Bronchial epithelial cell (primary cell): ENCODE measurements around the gene KDM4C. TPM values are rescaled to one million over a fixed set of nuclear protein-coding genes. Genes with fewer than 3 reads are reported as not detected.
A peak's percentile ranks its signal among the peaks of the same experiment; 100 is the strongest.
"Not testable (repeated sequence)": the region's sequence is repeated elsewhere in the genome, so short reads cannot be mapped to it uniquely, and the experiment has no call there.

ENCODE experiments used
- DNase-seq: peaks from one replicate; pipeline ENCODE4 v3.0.0-alpha.2; 2010; ENCODE audit warnings: low read depth
- FAIRE-seq: peaks from 2 replicates; lab custom pipeline; 2011; peaks lifted over from hg19 to GRCh38; lab: Jason Lieb, UNC
- H3K27me3 ChIP-seq: 2 replicates; pipeline ENCODE4 v1.5.1; 2011; ENCODE audit warnings: low read length; ENCODE audit not compliant: control insufficient read depth, insufficient read depth
- H3K36me3 ChIP-seq: 2 replicates; pipeline ENCODE4 v1.5.1; 2011; ENCODE audit warnings: low read length; ENCODE audit not compliant: control insufficient read depth, insufficient read depth
- H3K4me3 ChIP-seq: 2 replicates; pipeline ENCODE4 v1.5.1; 2011; ENCODE audit warnings: mild to moderate bottlenecking, low read depth, low read length, control low read depth
- CTCF ChIP-seq: IDR thresholded peaks from 2 replicates; pipeline ENCODE4 v1.5.1; 2011; ENCODE audit warnings: mild to moderate bottlenecking, moderate library complexity, low read length, control low read depth, inconsistent platforms; ENCODE audit not compliant: insufficient read depth, severe bottlenecking
- total RNA-seq: library from RNA; depleted of rRNA; stranded (reverse); fragments of >200 nt; gene quantifications from 2 replicates; pipeline ENCODE4 v1.2.1, GENCODE V29; 2014

KDM4C gene
- total RNA-seq, 1 donor from 2014 or later: 36.6 TPM

DNA sequence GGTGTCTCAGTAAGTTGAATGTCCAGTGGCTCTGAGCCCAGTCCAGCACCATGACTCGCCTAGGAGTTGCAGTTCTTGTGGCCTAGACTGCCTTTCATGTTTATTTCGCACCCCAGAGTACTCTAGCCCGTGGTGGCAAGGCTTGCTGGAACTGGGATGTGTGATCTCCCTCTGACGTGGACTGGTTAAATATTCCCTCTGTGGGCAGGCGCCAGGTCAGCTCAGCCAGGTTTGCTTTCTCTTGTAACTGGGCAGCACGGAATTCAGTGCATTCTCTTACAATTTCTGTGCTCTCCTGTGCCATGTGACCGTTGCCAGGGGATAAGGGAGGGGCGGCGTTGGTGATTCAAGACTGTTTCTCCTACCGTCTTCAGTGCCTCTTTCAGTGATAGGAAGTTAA lies 270.8 kb downstream of the KDM4C start:
- no peak for TF ChIP-seq CTCF
- H3K36me3 ChIP-seq: peaks cover 1% of the 10 kb centered on the region
- FAIRE-seq (no peak), DNase-seq (no peak)
- H3K27me3 ChIP-seq: no peaks in the 10 kb centered on the region
- H3K4me3 ChIP-seq: no peak overlapping the region

GRCh38 chr9:7030943-7031342 lies 273.2 kb downstream of the KDM4C start:
- not testable (repeated sequence) for FAIRE-seq, H3K36me3 ChIP-seq, H3K4me3 ChIP-seq, DNase-seq, H3K27me3 ChIP-seq

GRCh38 chr9:7033076-7034045 lies 275.6 kb downstream of the KDM4C start:
- TF ChIP-seq CTCF: no peak
- Histone ChIP-seq H3K36me3 (no peaks in the 10 kb centered on the region), H3K27me3 (no peaks in the 10 kb centered on the region), H3K4me3 (no peak overlapping the region)
- no peak for FAIRE-seq
- DNase-seq: no peak

DNA sequence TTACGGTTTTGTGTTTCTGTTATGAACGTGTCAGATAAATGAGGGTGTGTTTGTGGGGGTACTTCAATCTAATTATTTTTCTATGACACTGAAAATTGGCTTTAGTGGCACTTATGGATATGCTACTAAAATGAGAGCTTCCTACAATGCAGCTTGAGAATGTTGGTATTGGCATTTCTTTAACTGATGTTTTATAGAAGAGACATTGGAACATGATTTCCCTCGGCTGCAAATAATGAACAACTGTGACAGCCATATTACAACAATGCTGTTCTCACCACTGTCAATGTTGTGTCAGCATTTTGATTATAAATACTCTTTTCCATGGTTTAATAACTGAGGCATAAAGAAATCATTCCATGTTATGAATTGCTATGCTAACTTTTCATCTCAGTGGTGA lies 279.4 kb downstream of the KDM4C start:
- Histone ChIP-seq H3K36me3 (no peaks in the 10 kb centered on the region), H3K27me3 (no peaks in the 10 kb centered on the region), H3K4me3 (no peak overlapping the region)
- TF ChIP-seq CTCF: no peak
- DNase-seq (no peak), FAIRE-seq (no peak)

- Histone ChIP-seq H3K4me3 (no peak overlapping the region), H3K27me3 (no peaks in the 10 kb centered on the region), H3K36me3 (peaks cover 1% of the 10 kb centered on the region)
- FAIRE-seq (no peak), DNase-seq (peak; percentile 64)
- no peak for TF ChIP-seq CTCF
Observed at GRCh38 chr9:7042124-7042523, 284.4 kb downstream of the KDM4C start.

DNA sequence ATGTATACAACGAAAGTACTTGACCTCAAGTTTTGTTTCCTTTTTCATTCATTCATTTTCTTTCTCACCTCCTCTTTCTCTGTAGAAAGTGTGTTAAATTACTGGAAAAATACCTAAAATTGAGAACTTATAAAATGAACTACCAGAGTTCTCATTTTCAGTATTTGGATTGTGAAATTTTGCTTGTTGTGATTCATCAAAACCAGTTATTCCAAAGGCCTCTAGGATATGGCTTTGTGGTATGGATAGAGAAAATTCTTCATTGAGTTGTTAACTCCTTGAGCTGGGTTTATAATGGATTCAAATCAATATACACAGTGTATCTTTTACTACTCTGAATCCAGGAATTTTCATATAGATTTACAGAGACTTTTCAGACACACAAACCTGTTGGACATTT lies 287.6 kb downstream of the KDM4C start:
- Histone ChIP-seq H3K4me3 (no peak overlapping the region), H3K27me3 (no peaks in the 10 kb centered on the region), H3K36me3 (peaks cover 1% of the 10 kb centered on the region)
- DNase-seq (peak; percentile 56), FAIRE-seq (no peak)
- no peak for TF ChIP-seq CTCF
